ENCODE measurements around the gene OPCML. TPM values are rescaled to one million over a fixed set of nuclear protein-coding genes. Genes with fewer than 3 reads are reported as not detected.

The OPCML gene
- total RNA-seq, 4 donors from 2014 or later = not detected

DNA sequence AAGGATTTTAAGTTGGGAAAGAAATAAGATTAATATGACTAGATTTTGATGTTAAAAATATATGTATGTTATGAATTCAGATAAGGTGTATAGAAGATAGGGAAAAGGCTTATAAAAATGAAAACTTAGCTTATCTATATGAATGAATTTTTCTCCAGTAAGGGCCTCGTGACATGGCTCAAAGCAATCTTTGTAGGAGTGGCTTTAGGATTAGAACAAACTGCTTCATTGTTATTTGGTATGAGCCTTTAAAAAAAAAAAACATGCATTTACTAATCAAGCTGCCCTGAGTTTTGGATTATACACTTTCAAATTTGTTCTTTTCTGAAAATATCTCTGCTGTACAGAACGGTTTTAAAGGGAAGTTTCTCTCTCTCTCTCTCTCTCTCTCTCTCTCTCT is 905.9 kb downstream of the OPCML start:
- H3K27ac ChIP-seq = no peak overlapping the region
- intact Hi-C loops (cut with DNase I; ENCODE audit: low total_unique reads) = no loop called here
- H3K9me3 ChIP-seq = no peaks in the 10 kb centered on the region
- TF ChIP-seq POLR2AphosphoS5 (IDR thresholded peaks at IDR 0.05) (no peak), POLR2A (IDR thresholded peaks at IDR 0.05) (no peak), EP300 (IDR thresholded peaks at IDR 0.05; ENCODE audit: low read depth) (no peak)
- TF ChIP-seq, protein P1, sequence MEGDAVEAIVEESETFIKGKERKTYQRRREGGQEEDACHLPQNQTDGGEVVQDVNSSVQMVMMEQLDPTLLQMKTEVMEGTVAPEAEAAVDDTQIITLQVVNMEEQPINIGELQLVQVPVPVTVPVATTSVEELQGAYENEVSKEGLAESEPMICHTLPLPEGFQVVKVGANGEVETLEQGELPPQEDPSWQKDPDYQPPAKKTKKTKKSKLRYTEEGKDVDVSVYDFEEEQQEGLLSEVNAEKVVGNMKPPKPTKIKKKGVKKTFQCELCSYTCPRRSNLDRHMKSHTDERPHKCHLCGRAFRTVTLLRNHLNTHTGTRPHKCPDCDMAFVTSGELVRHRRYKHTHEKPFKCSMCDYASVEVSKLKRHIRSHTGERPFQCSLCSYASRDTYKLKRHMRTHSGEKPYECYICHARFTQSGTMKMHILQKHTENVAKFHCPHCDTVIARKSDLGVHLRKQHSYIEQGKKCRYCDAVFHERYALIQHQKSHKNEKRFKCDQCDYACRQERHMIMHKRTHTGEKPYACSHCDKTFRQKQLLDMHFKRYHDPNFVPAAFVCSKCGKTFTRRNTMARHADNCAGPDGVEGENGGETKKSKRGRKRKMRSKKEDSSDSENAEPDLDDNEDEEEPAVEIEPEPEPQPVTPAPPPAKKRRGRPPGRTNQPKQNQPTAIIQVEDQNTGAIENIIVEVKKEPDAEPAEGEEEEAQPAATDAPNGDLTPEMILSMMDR (IDR thresholded peaks at IDR 0.05) = no peak
- in situ Hi-C loops (cut with MboI; ENCODE audit: low pct_ligation_motif_present in 1 of 4, low pct_unique_long_range_greater_than_20kb in 1 of 4, low sequenced_read_pairs in 3 of 4) = no loop called here
- no peak for DNase-seq
- H3K27me3 ChIP-seq = no peaks in the 10 kb centered on the region
- no peaks in the 10 kb centered on the region for H3K4me1 ChIP-seq
- 43 to 45% methylated on average over 2 of the region's 2 CpGs for WGBS, 2 donors (ENCODE audit: low coverage in 1 of 2)
- H3K36me3 ChIP-seq = no peaks in the 10 kb centered on the region
- H3K4me3 ChIP-seq = no peak overlapping the region

DNA sequence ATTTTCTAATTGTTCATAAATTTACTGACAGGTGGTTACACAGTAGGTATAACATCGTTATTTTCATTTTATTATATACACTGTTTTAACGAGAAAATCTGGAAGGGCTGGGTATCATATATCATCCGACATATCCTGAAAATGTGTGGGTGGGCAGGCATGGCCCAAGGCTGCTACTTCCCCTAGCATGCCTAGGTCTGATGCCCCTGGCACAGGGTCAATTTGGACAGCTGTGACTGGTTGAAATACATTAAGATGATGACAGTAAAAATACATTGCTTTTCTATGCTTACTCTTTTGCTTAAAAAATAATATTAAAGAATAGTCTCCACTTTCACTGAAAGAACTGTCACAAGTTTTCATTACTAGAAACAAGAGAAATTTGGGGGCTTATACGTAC is 908.8 kb downstream of the OPCML start:
- no peak overlapping the region for H3K27ac ChIP-seq
- WGBS, 2 donors (ENCODE audit: low coverage in 1 of 2) = 31 to 51% methylated on average over 4 of the region's 4 CpGs
- in situ Hi-C loops (cut with MboI; ENCODE audit: low pct_ligation_motif_present in 1 of 4, low pct_unique_long_range_greater_than_20kb in 1 of 4, low sequenced_read_pairs in 3 of 4) = no loop called here

DNA sequence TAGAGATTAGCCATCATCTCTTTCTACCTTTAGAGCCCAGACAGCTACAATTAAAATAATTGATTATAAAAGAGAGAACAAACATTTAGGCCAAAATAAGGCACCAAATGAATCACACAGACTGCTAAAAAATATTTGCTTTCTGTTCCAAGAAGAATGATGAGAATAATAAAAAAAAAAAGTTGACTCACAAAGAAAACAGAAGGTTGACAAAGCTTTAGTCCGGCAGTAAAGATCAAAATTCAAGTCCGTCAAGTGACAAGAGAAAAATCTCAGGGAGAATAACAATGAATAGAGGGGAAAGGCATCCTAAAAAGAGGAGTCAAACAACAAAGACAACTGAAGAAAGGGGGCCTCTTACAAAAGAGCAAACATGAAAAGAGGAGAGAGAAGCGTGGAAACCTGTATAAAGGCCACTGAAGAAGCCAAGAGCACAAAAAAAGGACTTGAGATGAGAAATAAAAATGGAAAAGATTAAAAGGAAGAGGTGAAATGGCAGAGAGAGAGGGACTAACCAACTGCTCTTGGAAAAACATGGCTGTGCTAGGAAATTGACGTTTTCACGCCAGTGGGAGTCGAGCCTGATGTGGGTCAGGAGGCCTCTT is 910.2 kb downstream of the OPCML start:
- H3K4me3 ChIP-seq = no peak overlapping the region
- intact Hi-C loops (cut with DNase I; ENCODE audit: low total_unique reads) = no loop called here
- H3K27ac ChIP-seq = no peak overlapping the region
- no peaks in the 10 kb centered on the region for H3K27me3 ChIP-seq
- 68 to 70% methylated on average over 3 to 6 of the region's 6 CpGs for WGBS, 2 donors (ENCODE audit: low coverage in 1 of 2)
- in situ Hi-C loops (cut with MboI; ENCODE audit: low pct_ligation_motif_present in 1 of 4, low pct_unique_long_range_greater_than_20kb in 1 of 4, low sequenced_read_pairs in 3 of 4) = no loop called here
- H3K4me1 ChIP-seq = no peaks in the 10 kb centered on the region
- DNase-seq = no peak
- H3K9me3 ChIP-seq = no peaks in the 10 kb centered on the region
- TF ChIP-seq, protein P1 (IDR thresholded peaks at IDR 0.05) = no peak
- TF ChIP-seq POLR2A (IDR thresholded peaks at IDR 0.05) = no peak
- no peak for TF ChIP-seq POLR2AphosphoS5 (IDR thresholded peaks at IDR 0.05)
- TF ChIP-seq EP300 (IDR thresholded peaks at IDR 0.05; ENCODE audit: low read depth) = no peak
- no peaks in the 10 kb centered on the region for H3K36me3 ChIP-seq

More for the DNA sequence above, 908.8 kb downstream of the OPCML start:
- Histone ChIP-seq H3K4me1 (no peaks in the 10 kb centered on the region), H3K4me3 (no peak overlapping the region), H3K9me3 (no peaks in the 10 kb centered on the region), H3K36me3 (no peaks in the 10 kb centered on the region), H3K27me3 (no peaks in the 10 kb centered on the region)
- no peak for TF ChIP-seq EP300 (IDR thresholded peaks at IDR 0.05; ENCODE audit: low read depth)
- no peak for TF ChIP-seq POLR2A (IDR thresholded peaks at IDR 0.05)
- TF ChIP-seq, protein P1 (IDR thresholded peaks at IDR 0.05) = no peak
- no peak for TF ChIP-seq POLR2AphosphoS5 (IDR thresholded peaks at IDR 0.05)
- intact Hi-C loops (cut with DNase I; ENCODE audit: low total_unique reads) = no loop called here
- no peak for DNase-seq

DNA sequence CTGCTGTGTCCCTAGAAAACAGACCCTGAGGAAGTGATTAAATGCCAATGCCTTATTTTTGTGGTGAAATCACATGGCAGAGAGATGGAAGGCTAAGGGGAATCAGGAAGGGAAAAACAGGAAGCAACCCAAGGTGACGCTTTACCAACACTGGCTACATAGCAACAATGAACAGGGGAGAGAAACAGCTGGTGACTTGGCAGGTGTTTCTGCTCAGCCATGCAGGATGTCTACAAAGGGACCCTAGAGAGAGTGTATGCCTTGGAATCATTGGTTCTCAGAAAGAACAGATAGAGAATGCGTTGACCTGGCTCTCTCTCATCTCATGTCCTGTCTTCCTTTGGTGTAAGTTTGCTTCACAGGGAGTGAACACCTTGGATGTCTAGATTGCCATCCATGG is 911.9 kb downstream of the OPCML start:
- intact Hi-C loops (cut with DNase I; ENCODE audit: low total_unique reads) = no loop called here
- WGBS, 2 donors (ENCODE audit: low coverage in 1 of 2) = 60 to 63% methylated on average over 2 of the region's 2 CpGs

More for the DNA sequence above, 911.9 kb downstream of the OPCML start:
- Histone ChIP-seq H3K36me3 (no peaks in the 10 kb centered on the region), H3K9me3 (no peaks in the 10 kb centered on the region), H3K4me1 (no peaks in the 10 kb centered on the region), H3K27ac (no peak overlapping the region), H3K4me3 (no peak overlapping the region), H3K27me3 (no peaks in the 10 kb centered on the region)
- no peak for DNase-seq
- in situ Hi-C loops (cut with MboI; ENCODE audit: low pct_ligation_motif_present in 1 of 4, low pct_unique_long_range_greater_than_20kb in 1 of 4, low sequenced_read_pairs in 3 of 4) = no loop called here
- TF ChIP-seq POLR2AphosphoS5 (IDR thresholded peaks at IDR 0.05) (no peak), POLR2A (IDR thresholded peaks at IDR 0.05) (no peak), EP300 (IDR thresholded peaks at IDR 0.05; ENCODE audit: low read depth) (no peak)
- TF ChIP-seq, protein P1 (IDR thresholded peaks at IDR 0.05) = no peak

Data from transverse colon (tissue), 4 donors.